DND-41 (cell line): Measurements from ENCODE around the gene FOXO6.

ENCODE experiments used
- EZH2 ChIP-seq: IDR thresholded peaks from 3 replicates; pipeline ENCODE4 v1.6.1; 2012; ENCODE audit warnings: borderline replicate concordance, low read depth, mild to moderate bottlenecking, moderate library complexity, low read length, inconsistent platforms; ENCODE audit not compliant: severe bottlenecking
- TF ChIP-seq, protein P1 (sequence below): IDR thresholded peaks from 2 replicates; pipeline ENCODE4 v1.5.1; 2012; ENCODE audit warnings: borderline replicate concordance, low read length, moderate library complexity, mild to moderate bottlenecking; ENCODE audit not compliant: poor library complexity, severe bottlenecking; ENCODE audit errors: extremely low read depth

DNA sequence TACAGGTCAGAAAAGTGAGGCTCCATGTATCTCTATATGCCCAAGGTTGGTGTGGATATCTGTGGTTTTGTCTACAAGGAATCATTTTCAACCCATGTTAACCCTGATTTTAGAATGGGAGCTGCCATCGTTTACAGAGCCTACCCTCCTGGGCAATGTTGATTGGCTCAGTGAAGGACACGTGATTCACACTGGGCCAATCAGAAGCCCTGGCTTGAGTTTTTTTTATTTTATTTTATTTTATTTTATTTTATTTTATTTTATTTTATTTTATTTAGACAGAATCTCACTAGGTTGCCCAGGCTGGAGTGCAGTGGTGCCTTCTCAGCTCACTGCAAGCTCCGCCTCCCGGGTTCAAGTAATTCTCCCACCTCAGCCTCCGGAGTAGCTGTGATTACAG lies 35.8 kb downstream of the FOXO6 start:
- TF ChIP-seq EZH2, result no peak
- TF ChIP-seq, protein P1, sequence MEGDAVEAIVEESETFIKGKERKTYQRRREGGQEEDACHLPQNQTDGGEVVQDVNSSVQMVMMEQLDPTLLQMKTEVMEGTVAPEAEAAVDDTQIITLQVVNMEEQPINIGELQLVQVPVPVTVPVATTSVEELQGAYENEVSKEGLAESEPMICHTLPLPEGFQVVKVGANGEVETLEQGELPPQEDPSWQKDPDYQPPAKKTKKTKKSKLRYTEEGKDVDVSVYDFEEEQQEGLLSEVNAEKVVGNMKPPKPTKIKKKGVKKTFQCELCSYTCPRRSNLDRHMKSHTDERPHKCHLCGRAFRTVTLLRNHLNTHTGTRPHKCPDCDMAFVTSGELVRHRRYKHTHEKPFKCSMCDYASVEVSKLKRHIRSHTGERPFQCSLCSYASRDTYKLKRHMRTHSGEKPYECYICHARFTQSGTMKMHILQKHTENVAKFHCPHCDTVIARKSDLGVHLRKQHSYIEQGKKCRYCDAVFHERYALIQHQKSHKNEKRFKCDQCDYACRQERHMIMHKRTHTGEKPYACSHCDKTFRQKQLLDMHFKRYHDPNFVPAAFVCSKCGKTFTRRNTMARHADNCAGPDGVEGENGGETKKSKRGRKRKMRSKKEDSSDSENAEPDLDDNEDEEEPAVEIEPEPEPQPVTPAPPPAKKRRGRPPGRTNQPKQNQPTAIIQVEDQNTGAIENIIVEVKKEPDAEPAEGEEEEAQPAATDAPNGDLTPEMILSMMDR, result no peak
